SK-MEL-5 (cell line): ENCODE measurements around the gene NXNL2. TPM values are rescaled to one million over a fixed set of nuclear protein-coding genes. Genes with fewer than 3 reads are reported as not detected.
A peak's percentile ranks its signal among the peaks of the same experiment; 100 is the strongest.

Source experiments
- DNase-seq: peaks from one replicate; pipeline ENCODE4 v3.0.0-alpha.2; 2016; ENCODE audit warnings: low read depth, low spot score
- in situ Hi-C: cut with HindIII; loops from 2 replicates; pipeline ENCODE4 v1.10.0; 2016; ENCODE audit warnings: low sequenced_read_pairs, high pct_unique_total_duplicates, low pct_unique_long_range_greater_than_20kb
- polyA plus RNA-seq, 2 experiments: library from polyadenylated mRNA; depleted of rRNA; stranded (reverse); fragments of >200 nt; gene quantifications; 2 replicates each; pipeline ENCODE4 v1.2.3, GENCODE V29; 2015
- total RNA-seq: library from RNA; depleted of rRNA; stranded (reverse); fragments of >200 nt; shearing (Covaris generic); gene quantifications from 2 replicates; pipeline ENCODE4 v1.2.3, GENCODE V29; 2014; rRNA removed

NXNL2 gene
- total RNA-seq = not detected in 2 replicates
- polyA plus RNA-seq (2015; cell fraction: cytosol; rRNA removed) = not detected in 2 replicates
- polyA plus RNA-seq (2015; cell fraction: nucleus; rRNA removed) = not detected in 2 replicates

GRCh38 chr9:88534456-88535225 is at the start of gene NXNL2:
Gene NXNL2, plus strand, starts transcription at chr9:88535178. Its CDS starts 257 bp downstream, at chr9:88535435.
- in situ Hi-C loops = no loop called here
- DNase-seq = peak; percentile 67

GRCh38 chr9:88488166-88488565 is 46.8 kb upstream of the NXNL2 start:
- no peak for DNase-seq
- in situ Hi-C loops = no loop called here

GRCh38 chr9:88494983-88495721 is 39.8 kb upstream of the NXNL2 start:
- no peak for DNase-seq
- in situ Hi-C loops = no loop called here

- DNase-seq = no peak
- in situ Hi-C loops = no loop called here
Measured at GRCh38 chr9:88497224-88497623, 37.8 kb upstream of the NXNL2 start.

- DNase-seq = no peak
- in situ Hi-C loops = no loop called here
Measured at GRCh38 chr9:88498880-88499279, 36.1 kb upstream of the NXNL2 start.

- no peak for DNase-seq
- in situ Hi-C loops = no loop called here
Measured at GRCh38 chr9:88501086-88501485, 33.9 kb upstream of the NXNL2 start.

GRCh38 chr9:88502552-88503034 is 32.4 kb upstream of the NXNL2 start:
- in situ Hi-C loops = no loop called here
- DNase-seq = no peak

GRCh38 chr9:88503081-88503844 is 31.7 kb upstream of the NXNL2 start:
- no peak for DNase-seq
- in situ Hi-C loops = no loop called here

- DNase-seq = no peak
- in situ Hi-C loops = no loop called here
Measured at GRCh38 chr9:88503845-88504764, 30.9 kb upstream of the NXNL2 start.

- no peak for DNase-seq
- in situ Hi-C loops = no loop called here
Measured at GRCh38 chr9:88508326-88508725, 26.7 kb upstream of the NXNL2 start.

- in situ Hi-C loops = no loop called here
- DNase-seq = no peak
Measured at GRCh38 chr9:88511906-88512305, 23.1 kb upstream of the NXNL2 start.

GRCh38 chr9:88514247-88514646 is 20.7 kb upstream of the NXNL2 start:
- no peak for DNase-seq
- in situ Hi-C loops = no loop called here

GRCh38 chr9:88521308-88521707 is 13.7 kb upstream of the NXNL2 start:
- DNase-seq = no peak
- in situ Hi-C loops = no loop called here

- in situ Hi-C loops = no loop called here
- no peak for DNase-seq
Measured at GRCh38 chr9:88522360-88522759, 12.6 kb upstream of the NXNL2 start.

- DNase-seq = no peak
- in situ Hi-C loops = no loop called here
Measured at GRCh38 chr9:88523056-88523455, 11.9 kb upstream of the NXNL2 start.

GRCh38 chr9:88524911-88525310 is 10.1 kb upstream of the NXNL2 start:
- in situ Hi-C loops = no loop called here
- DNase-seq = no peak

GRCh38 chr9:88527618-88528017 is 7.4 kb upstream of the NXNL2 start:
- no peak for DNase-seq
- in situ Hi-C loops = no loop called here
